Measurements from ENCODE around the gene AP4S1. TPM values are rescaled to one million over a fixed set of nuclear protein-coding genes. Genes with fewer than 3 reads are reported as not detected.
"Not testable (repeated sequence)": the region's sequence is repeated elsewhere in the genome, so short reads cannot be mapped to it uniquely, and the experiment has no call there.

AP4S1 gene
- polyA plus RNA-seq, 1 experiment = 8.0 TPM

DNA sequence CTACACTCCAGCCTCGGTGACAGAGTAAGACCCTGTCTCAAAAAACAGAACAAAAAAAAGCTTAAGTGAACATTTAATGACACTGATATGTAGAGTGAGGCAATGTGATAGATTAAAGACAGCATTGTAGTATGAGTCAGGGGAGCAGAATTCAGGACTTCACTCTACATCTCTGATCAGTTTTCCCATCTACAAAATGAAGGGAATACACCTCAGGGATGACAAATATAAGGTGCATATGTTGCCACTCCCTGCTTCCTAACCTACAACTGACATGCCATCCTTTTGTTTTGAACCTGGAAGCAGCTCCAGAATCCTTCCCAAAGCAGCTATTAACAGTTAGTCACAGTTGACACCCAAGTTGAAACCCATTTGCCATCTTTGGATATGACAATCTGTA, 31.6 kb downstream of the AP4S1 start:
- TF ChIP-seq, protein P1, sequence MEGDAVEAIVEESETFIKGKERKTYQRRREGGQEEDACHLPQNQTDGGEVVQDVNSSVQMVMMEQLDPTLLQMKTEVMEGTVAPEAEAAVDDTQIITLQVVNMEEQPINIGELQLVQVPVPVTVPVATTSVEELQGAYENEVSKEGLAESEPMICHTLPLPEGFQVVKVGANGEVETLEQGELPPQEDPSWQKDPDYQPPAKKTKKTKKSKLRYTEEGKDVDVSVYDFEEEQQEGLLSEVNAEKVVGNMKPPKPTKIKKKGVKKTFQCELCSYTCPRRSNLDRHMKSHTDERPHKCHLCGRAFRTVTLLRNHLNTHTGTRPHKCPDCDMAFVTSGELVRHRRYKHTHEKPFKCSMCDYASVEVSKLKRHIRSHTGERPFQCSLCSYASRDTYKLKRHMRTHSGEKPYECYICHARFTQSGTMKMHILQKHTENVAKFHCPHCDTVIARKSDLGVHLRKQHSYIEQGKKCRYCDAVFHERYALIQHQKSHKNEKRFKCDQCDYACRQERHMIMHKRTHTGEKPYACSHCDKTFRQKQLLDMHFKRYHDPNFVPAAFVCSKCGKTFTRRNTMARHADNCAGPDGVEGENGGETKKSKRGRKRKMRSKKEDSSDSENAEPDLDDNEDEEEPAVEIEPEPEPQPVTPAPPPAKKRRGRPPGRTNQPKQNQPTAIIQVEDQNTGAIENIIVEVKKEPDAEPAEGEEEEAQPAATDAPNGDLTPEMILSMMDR (IDR thresholded peaks at IDR 0.05; ENCODE audit: low read depth, low read length) = no peak
- H3K27ac ChIP-seq (ENCODE audit: low read depth, low read length) = no peak overlapping the region
- ChIA-PET POLR2A (interaction anchor here (0.6 kb wide), 1 partner anchor 31 kb away, joined by 3 read pairs; no protein-coding TSS in a partner anchor), CTCF (interaction anchor here (0.5 kb wide), 1 partner anchor 9 kb away, joined by 4 read pairs; no protein-coding TSS in a partner anchor)
- no peaks in the 10 kb centered on the region for H3K9me3 ChIP-seq (ENCODE audit: control insufficient read depth, insufficient read depth, low read length)
- H3K27me3 ChIP-seq (ENCODE audit: control insufficient read depth, insufficient read depth, low read length) = no peaks in the 10 kb centered on the region
- no peak overlapping the region for H3K4me3 ChIP-seq (ENCODE audit: low read depth, low read length)
- no peak for DNase-seq (ENCODE audit: low read depth, low spot score)

DNA sequence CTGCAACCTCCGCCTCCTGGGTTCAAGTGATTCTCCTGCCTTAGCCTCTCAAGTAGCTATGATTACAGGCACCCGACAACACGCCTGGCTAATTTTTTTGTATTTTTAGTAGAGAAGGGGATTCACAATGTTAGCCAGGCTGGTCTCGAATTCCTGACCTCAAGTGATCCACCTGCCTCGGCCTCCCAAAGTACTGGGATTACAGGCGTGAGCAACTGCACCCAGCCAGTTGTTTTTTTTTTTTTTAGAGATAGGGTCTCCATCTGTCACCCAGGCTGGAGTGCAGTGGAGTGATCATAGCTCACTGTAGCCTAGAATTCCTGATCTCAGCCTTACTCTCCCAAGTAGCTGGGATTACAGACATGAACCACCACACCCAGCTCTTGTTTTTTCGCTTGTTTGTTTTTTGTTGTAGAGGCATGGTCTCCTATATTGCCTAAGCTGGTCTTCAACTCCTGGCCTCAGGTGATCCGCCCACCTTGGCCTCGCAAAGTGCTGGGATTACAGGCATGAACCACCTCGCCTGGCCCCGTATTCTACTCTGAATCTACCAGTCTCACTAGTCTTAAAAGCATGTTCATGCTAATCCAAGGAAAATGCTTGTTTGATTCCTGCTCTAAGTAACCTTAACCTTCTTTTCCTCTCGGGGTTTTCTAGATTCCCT, 32.4 kb downstream of the AP4S1 start:
- POLR2A ChIA-PET = no interaction called here
- Histone ChIP-seq H3K9me3 (ENCODE audit: control insufficient read depth, insufficient read depth, low read length) (no peaks in the 10 kb centered on the region), H3K27ac (ENCODE audit: low read depth, low read length) (no peak overlapping the region), H3K4me3 (ENCODE audit: low read depth, low read length) (no peak overlapping the region), H3K27me3 (ENCODE audit: control insufficient read depth, insufficient read depth, low read length) (no peaks in the 10 kb centered on the region)
- DNase-seq (ENCODE audit: low read depth, low spot score) = no peak
- CTCF ChIA-PET = interaction anchor here (0.6 kb wide), 1 partner anchor 137 kb away, joined by 5 read pairs; no protein-coding TSS in a partner anchor
- TF ChIP-seq, protein P1 (IDR thresholded peaks at IDR 0.05; ENCODE audit: low read depth, low read length) = no peak

DNA sequence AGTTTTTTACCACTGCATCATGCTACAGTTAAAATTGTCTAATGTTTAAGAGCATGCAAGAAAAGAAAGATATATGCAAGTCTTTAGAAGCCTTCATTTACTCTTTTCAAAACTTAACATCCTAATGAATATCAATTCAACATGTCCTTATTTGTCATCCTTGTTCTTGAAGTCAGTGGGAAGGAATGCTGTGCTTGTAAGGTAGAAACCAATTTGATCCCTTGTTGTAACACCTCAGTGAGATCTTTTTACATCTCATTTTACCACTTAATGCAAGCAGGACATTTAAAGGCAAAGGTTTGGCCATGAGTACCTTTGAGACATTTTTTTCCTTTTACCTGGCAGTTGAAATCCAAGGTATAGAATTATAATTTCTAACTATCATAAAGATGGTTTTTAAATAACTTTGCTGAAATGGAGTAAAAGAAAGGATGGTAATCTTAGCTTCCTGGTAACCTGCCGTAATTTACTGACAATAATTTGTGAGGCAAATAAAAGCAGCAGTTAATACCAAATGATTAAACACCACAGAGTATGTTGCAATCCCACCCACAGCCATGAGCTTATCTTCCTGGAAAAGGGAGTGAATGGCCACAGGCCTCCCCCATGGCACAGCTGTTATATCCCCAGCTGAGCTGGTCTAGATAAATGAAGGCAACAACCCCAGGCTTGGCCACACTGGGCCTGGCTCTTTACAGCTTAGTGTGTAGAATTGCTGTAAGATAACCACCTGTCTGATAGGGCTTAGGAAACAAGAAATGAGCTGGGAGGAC, 33.9 kb downstream of the AP4S1 start:
- Histone ChIP-seq H3K4me3 (ENCODE audit: low read depth, low read length) (no peak overlapping the region), H3K27me3 (ENCODE audit: control insufficient read depth, insufficient read depth, low read length) (no peaks in the 10 kb centered on the region), H3K9me3 (ENCODE audit: control insufficient read depth, insufficient read depth, low read length) (no peaks in the 10 kb centered on the region), H3K27ac (ENCODE audit: low read depth, low read length) (no peak overlapping the region)
- POLR2A ChIA-PET = interaction anchor here (0.7 to 1.1 kb wide), 3 partner anchors 11 to 33 kb away, joined by 3 to 7 read pairs (median 4); partner anchors contain the start of gene STRN3
- DNase-seq (ENCODE audit: low read depth, low spot score) = peak; percentile 57
- TF ChIP-seq, protein P1 (IDR thresholded peaks at IDR 0.05; ENCODE audit: low read depth, low read length) = no peak
- CTCF ChIA-PET = interaction anchor here (0.6 to 1.1 kb wide), 2 partner anchors 19 to 21 kb away, joined by 3 read pairs; no protein-coding TSS in a partner anchor

DNA sequence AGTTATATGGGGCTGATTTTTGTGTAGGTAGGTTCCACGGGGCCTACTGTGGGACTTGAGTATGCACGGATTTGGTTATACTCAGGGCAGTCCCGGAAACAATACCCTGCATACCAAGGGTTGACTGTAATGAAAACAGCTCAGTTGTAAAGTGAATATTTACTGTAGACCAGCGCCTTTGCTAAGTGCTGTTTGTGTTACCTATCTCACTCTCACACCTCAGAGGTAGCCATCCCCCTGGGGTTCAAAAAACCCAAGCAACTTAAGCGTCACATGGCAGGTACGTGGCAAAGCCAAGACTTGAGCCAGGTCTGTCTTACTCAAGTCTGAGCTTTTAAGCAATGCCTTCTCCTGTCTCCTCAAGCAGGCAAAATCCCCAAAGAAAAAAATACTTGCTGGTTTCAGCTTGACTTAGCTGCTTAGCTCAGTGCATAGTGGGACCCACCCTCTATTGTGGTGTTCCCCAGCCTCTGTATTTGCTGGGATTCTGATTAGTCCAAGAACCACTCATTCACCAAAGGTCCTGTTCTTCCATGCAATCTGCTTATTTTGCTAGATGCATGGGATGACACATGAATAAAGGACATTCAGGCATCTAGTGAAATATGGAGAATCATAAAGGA, 34.9 kb downstream of the AP4S1 start:
- ChIA-PET POLR2A (no interaction called here), CTCF (interaction anchor here (1.1 kb wide), 1 partner anchor 22 kb away, joined by 3 read pairs; no protein-coding TSS in a partner anchor)
- no peaks in the 10 kb centered on the region for H3K27me3 ChIP-seq (ENCODE audit: control insufficient read depth, insufficient read depth, low read length)
- H3K9me3 ChIP-seq (ENCODE audit: control insufficient read depth, insufficient read depth, low read length) = no peaks in the 10 kb centered on the region
- no peak overlapping the region for H3K4me3 ChIP-seq (ENCODE audit: low read depth, low read length)
- H3K27ac ChIP-seq (ENCODE audit: low read depth, low read length) = no peak overlapping the region
- TF ChIP-seq, protein P1 (IDR thresholded peaks at IDR 0.05; ENCODE audit: low read depth, low read length) = no peak
- no peak for DNase-seq (ENCODE audit: low read depth, low spot score)

DNA sequence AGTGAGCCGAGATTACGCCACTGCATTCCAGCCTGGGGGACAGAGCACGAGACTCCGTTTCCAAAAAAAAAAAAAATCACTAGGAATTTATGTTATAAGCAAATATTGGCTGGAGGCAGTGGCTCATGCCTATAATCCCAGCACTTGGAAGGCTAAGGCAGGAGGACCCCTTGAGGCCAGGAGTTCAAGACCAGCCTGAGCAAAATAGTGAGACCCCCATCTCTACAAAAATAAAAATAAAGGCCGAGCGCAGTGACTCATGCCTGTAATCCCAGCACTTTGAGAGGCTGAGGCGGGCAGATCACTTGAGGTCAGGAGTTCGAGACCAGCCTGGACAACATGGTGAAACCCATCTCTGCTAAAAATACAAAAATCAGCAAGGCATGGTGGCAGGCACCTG, 37.5 kb downstream of the AP4S1 start:
- CTCF ChIA-PET; H3K4me3 ChIP-seq (ENCODE audit: low read depth, low read length); H3K9me3 ChIP-seq (ENCODE audit: control insufficient read depth, insufficient read depth, low read length); H3K27me3 ChIP-seq (ENCODE audit: control insufficient read depth, insufficient read depth, low read length); POLR2A ChIA-PET; H3K27ac ChIP-seq (ENCODE audit: low read depth, low read length); DNase-seq (ENCODE audit: low read depth, low spot score): not testable (repeated sequence)

Data from AG04450 (cell line).